DOHH2 (cell line): ENCODE measurements around the gene NEU1.

Experiments used
- EZH2phosphoT487 ChIP-seq: fragments of 200-600 bp; sonication (generic); IDR thresholded peaks from 2 replicates; pipeline ENCODE4 v1.6.1; 2017; ENCODE audit warnings: borderline replicate concordance, mild to moderate bottlenecking, antibody characterized with exemption, low read length, moderate library complexity, mixed read lengths
- TF ChIP-seq, protein P1 (sequence below): fragments of 200-600 bp; sonication (generic); IDR thresholded peaks from one replicate; pipeline ENCODE4 v1.5.1; 2014; ENCODE audit warnings: antibody characterized with exemption, mild to moderate bottlenecking, low read depth, low read length; ENCODE audit not compliant: poor library complexity, severe bottlenecking

- TF ChIP-seq, protein P1, sequence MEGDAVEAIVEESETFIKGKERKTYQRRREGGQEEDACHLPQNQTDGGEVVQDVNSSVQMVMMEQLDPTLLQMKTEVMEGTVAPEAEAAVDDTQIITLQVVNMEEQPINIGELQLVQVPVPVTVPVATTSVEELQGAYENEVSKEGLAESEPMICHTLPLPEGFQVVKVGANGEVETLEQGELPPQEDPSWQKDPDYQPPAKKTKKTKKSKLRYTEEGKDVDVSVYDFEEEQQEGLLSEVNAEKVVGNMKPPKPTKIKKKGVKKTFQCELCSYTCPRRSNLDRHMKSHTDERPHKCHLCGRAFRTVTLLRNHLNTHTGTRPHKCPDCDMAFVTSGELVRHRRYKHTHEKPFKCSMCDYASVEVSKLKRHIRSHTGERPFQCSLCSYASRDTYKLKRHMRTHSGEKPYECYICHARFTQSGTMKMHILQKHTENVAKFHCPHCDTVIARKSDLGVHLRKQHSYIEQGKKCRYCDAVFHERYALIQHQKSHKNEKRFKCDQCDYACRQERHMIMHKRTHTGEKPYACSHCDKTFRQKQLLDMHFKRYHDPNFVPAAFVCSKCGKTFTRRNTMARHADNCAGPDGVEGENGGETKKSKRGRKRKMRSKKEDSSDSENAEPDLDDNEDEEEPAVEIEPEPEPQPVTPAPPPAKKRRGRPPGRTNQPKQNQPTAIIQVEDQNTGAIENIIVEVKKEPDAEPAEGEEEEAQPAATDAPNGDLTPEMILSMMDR = no peak
- no peak for TF ChIP-seq EZH2phosphoT487
These were observed 3.9 kb downstream of the NEU1 start for GRCh38 chr6:31858707-31859106.
